Hepatocyte (in vitro differentiated cells): ENCODE results near the gene MAD2L1. TPM values are rescaled to one million over a fixed set of nuclear protein-coding genes. Genes with fewer than 3 reads are reported as not detected.

ENCODE experiments used
- DNase-seq: peaks from one replicate; pipeline ENCODE4 v3.0.0-alpha.2; 2016; ENCODE audit warnings: low spot score
- H2AFZ ChIP-seq: fragments of 200-600 bp; sonication (generic); 2 replicates; pipeline ENCODE4 v1.6.0; 2016; ENCODE audit warnings: antibody characterized with exemption, mild to moderate bottlenecking
- H3K27ac ChIP-seq: fragments of 200-600 bp; sonication (generic); 2 replicates; pipeline ENCODE4 v1.5.1; 2016; ENCODE audit warnings: mild to moderate bottlenecking
- H3K27me3 ChIP-seq: fragments of 200-600 bp; sonication (generic); 2 replicates; pipeline ENCODE4 v1.6.1; 2016
- H3K36me3 ChIP-seq: fragments of 200-600 bp; sonication (generic); replicated peaks from 2 replicates; pipeline ENCODE4 v1.5.1; 2016; ENCODE audit warnings: low read depth; ENCODE audit not compliant: insufficient read depth
- H3K4me1 ChIP-seq: fragments of 200-600 bp; sonication (generic); 2 replicates; pipeline ENCODE4 v1.5.1; 2016; ENCODE audit warnings: mild to moderate bottlenecking, moderate library complexity; ENCODE audit not compliant: insufficient read depth
- H3K4me2 ChIP-seq: fragments of 200-600 bp; sonication (generic); 2 replicates; pipeline ENCODE4 v1.6.0; 2016
- H3K4me3 ChIP-seq: fragments of 200-600 bp; sonication (generic); 2 replicates; pipeline ENCODE4 v1.5.1; 2016; ENCODE audit warnings: mild to moderate bottlenecking
- H3K79me2 ChIP-seq: fragments of 200-600 bp; sonication (generic); 2 replicates; pipeline ENCODE4 v1.6.0; 2017; ENCODE audit warnings: mild to moderate bottlenecking
- H3K9me2 ChIP-seq: fragments of 200-600 bp; sonication (generic); replicated peaks from 2 replicates; pipeline ENCODE4 v1.6.0; 2017; ENCODE audit warnings: mild to moderate bottlenecking; ENCODE audit not compliant: insufficient read depth
- H3K9me3 ChIP-seq: fragments of 200-600 bp; sonication (generic); 2 replicates; pipeline ENCODE4 v1.5.1; 2016; ENCODE audit warnings: low read depth, mild to moderate bottlenecking
- H4K20me1 ChIP-seq: fragments of 200-600 bp; sonication (generic); 2 replicates; pipeline ENCODE4 v1.6.0; 2016; ENCODE audit warnings: mild to moderate bottlenecking; ENCODE audit not compliant: insufficient read depth, poor library complexity, severe bottlenecking
- EZH2 ChIP-seq: fragments of 200-600 bp; sonication (generic); IDR thresholded peaks from 2 replicates; pipeline ENCODE4 v1.6.1; 2016; ENCODE audit warnings: antibody characterized with exemption, mild to moderate bottlenecking, borderline replicate concordance
- EZH2phosphoT487 ChIP-seq: fragments of 200-600 bp; sonication (generic); IDR thresholded peaks from one replicate; pipeline ENCODE4 v1.6.1; 2018; ENCODE audit warnings: antibody characterized with exemption, mild to moderate bottlenecking, low read depth, moderate library complexity; ENCODE audit not compliant: unreplicated experiment, severe bottlenecking
- WGBS: methylation state at CpG from one replicate; pipeline ENCODE4 v1.1.6; 2016; ENCODE audit warnings: low lambda C conversion rate; ENCODE audit errors: missing lambda C conversion rate; 5-methylcytosine and 5-hydroxymethylcytosine counted together
- polyA plus RNA-seq: library from polyadenylated mRNA; unstranded; fragments of >200 nt; fragmentation: Nextera tagmentation; extraction: Ambion mirVana; gene quantifications from 2 replicates; pipeline ENCODE4 v1.2.1, GENCODE V29; 2016
- total RNA-seq: library from RNA; depleted of rRNA; stranded (reverse); fragments of >200 nt; gene quantifications from 2 replicates; pipeline ENCODE4 v1.2.3, GENCODE V29; 2014
- TF ChIP-seq, protein P1 (sequence below): fragments of 200-600 bp; sonication (generic); IDR thresholded peaks from 2 replicates; pipeline ENCODE4 v1.5.1; 2016; ENCODE audit warnings: antibody characterized with exemption, mild to moderate bottlenecking; ENCODE audit not compliant: poor library complexity

The MAD2L1 gene
- total and polyA plus RNA-seq, 2 experiments from 2014 or later, result 13.8 to 21.7 TPM

DNA sequence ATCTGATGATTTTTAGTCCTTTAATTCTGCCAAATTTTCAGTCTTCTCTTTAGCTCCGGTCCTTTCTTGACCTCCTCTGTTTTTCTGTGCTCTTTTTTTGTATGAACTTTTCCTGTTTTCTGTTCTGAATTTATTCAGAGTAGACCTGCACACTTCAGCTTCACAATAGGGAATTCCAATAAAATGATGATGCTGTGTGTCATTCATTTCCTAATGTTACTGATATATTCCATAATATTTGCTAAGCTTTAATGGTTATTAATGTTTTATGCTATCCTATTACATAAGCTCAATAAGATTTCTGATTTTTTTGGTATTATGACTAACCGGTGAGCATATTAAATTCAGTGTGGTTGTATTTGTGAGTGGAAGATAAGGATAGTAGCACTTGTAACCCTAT lies 13.9 kb upstream of the MAD2L1 start:
- Histone ChIP-seq H4K20me1 (no peaks in the 10 kb centered on the region), H3K79me2 (no peaks in the 10 kb centered on the region), H3K27me3 (no peaks in the 10 kb centered on the region), H3K9me2 (no peaks in the 10 kb centered on the region), H3K4me2 (no peak overlapping the region), H2AFZ (no peak overlapping the region), H3K27ac (no peak overlapping the region), H3K4me3 (no peak overlapping the region), H3K36me3 (no peaks in the 10 kb centered on the region), H3K4me1 (no peaks in the 10 kb centered on the region), H3K9me3 (no peaks in the 10 kb centered on the region)
- WGBS, result 93% methylated on average over 2 of the region's 2 CpGs
- TF ChIP-seq, protein P1, sequence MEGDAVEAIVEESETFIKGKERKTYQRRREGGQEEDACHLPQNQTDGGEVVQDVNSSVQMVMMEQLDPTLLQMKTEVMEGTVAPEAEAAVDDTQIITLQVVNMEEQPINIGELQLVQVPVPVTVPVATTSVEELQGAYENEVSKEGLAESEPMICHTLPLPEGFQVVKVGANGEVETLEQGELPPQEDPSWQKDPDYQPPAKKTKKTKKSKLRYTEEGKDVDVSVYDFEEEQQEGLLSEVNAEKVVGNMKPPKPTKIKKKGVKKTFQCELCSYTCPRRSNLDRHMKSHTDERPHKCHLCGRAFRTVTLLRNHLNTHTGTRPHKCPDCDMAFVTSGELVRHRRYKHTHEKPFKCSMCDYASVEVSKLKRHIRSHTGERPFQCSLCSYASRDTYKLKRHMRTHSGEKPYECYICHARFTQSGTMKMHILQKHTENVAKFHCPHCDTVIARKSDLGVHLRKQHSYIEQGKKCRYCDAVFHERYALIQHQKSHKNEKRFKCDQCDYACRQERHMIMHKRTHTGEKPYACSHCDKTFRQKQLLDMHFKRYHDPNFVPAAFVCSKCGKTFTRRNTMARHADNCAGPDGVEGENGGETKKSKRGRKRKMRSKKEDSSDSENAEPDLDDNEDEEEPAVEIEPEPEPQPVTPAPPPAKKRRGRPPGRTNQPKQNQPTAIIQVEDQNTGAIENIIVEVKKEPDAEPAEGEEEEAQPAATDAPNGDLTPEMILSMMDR, result no peak
- TF ChIP-seq EZH2phosphoT487 (no peak), EZH2 (no peak)
- no peak for DNase-seq

DNA sequence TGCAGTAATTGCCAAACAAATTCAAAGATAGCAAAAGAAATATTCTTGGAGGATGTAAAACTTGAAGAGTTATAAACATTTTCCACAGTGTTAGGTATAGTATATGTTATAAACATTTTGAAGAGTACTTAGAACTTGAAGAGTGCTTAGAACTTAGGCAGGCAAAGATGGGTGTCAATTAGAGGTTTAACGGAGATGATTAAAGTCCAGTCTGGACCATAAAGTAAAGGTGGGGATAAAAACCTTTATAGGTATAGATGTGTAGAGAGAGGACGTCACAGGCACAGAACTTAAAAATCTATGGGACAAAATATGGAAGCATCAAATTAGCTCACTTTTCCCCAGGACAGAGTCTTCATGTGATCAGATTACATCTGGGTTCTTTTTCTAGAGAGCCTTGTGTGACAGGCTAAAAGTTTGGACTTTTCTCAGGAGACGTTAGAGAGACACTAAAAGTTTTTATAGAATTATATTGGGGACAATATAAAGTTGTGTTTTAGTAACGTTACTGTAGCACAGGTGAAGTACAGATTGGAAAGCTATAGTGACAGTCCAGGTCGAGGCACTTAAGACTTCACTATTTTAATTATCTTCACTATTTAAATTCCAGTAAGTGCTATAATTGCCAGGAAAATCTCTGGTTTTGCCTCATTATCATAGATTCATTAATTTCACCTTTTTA lies 13.3 kb upstream of the MAD2L1 start:
- Histone ChIP-seq H3K9me3 (no peaks in the 10 kb centered on the region), H3K27me3 (no peaks in the 10 kb centered on the region), H2AFZ (no peak overlapping the region), H3K4me3 (no peak overlapping the region), H3K4me2 (no peak overlapping the region), H3K4me1 (no peaks in the 10 kb centered on the region), H3K9me2 (no peaks in the 10 kb centered on the region), H3K27ac (no peak overlapping the region), H3K79me2 (no peaks in the 10 kb centered on the region), H4K20me1 (no peaks in the 10 kb centered on the region), H3K36me3 (no peaks in the 10 kb centered on the region)
- WGBS, result 68% methylated on average over 5 of the region's 5 CpGs
- DNase-seq, result no peak
- TF ChIP-seq EZH2phosphoT487 (no peak), EZH2 (no peak)
- TF ChIP-seq, protein P1, result no peak

- no peak overlapping the region for H2AFZ ChIP-seq
- no peak overlapping the region for H3K27ac ChIP-seq
- no peaks in the 10 kb centered on the region for H3K27me3 ChIP-seq
- WGBS, result 100% methylated on average over 1 of the region's 1 CpG
- H3K36me3 ChIP-seq, result no peaks in the 10 kb centered on the region
- H3K9me2 ChIP-seq, result no peaks in the 10 kb centered on the region
- no peak overlapping the region for H3K4me2 ChIP-seq
- H3K4me1 ChIP-seq, result no peaks in the 10 kb centered on the region
- H3K9me3 ChIP-seq, result no peaks in the 10 kb centered on the region
- no peak overlapping the region for H3K4me3 ChIP-seq
- TF ChIP-seq, protein P1, result no peak
- no peak for TF ChIP-seq EZH2
- no peak for TF ChIP-seq EZH2phosphoT487
- no peaks in the 10 kb centered on the region for H3K79me2 ChIP-seq
- no peaks in the 10 kb centered on the region for H4K20me1 ChIP-seq
- DNase-seq, result no peak
These were observed 11.6 kb upstream of the MAD2L1 start for GRCh38 chr4:120078216-120078615.
